Fibroblast of skin of right biceps (primary cell): ENCODE data around the gene RTBDN.
"Not testable (repeated sequence)": the region's sequence is repeated elsewhere in the genome, so short reads cannot be mapped to it uniquely, and the experiment has no call there.

Experiments
- DNase-seq: peaks from one replicate; pipeline ENCODE4 v3.0.0-alpha.2; 2013

Gene RTBDN

DNA sequence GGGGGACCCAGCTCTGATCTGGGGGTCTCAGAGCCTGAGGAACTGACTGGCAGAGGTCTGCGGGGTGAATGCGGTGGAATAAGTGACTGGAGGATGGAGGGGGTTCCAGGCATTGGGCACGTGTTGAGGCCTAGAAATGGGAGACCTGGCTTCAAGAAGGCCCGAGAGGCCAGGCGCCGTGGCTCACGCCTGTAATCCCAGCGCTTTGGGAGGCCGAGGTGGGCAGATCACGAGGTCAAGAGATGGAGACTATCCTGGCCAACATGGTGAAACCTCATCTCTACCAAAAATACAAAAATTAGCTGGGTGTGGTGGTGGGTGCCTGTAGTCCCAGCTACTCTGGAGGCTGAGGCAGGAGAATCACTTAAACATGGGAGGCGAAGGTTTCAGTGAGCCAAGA is 16.6 kb downstream of the RTBDN start:
- DNase-seq = not testable (repeated sequence)

DNA sequence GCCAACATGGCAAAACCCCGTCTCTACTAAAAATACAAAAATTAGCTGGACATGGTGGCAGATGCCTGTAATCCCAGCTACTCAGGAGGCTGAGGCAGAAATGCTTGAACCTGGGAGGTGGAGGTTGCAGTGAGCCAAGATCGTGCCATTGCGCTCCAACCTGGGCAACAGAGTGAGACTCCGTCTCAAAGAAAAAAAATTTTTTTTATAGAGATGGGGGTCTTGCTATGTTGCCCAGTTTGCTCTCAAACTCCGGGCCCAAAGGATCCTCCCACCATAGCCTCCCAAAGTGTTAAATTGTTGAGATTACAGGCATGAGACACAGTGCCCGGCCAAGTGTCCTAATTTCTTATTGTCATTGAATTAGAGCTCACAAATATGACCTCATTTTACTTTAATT is 17.2 kb downstream of the RTBDN start:
- DNase-seq = not testable (repeated sequence)

DNA sequence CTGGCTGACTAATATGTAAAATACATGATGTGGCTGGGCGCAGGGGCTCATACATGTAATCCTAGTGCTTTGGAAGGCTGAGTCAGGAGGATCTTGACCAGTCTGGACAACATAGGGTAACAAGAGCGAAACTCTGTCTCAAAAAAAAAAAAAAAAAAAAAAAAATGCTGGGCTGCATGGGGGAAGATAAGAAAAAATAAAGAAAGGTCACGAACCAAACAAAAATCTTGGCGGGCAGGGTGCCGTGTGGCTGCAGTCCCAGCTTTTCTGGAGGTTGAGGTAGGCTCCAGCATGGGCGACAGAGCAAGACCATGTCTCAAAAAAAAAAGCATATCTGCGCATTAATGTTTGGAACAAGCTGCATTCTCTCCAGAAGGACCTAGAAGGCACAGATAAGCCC is 19.3 kb downstream of the RTBDN start:
- no peak for DNase-seq

DNA sequence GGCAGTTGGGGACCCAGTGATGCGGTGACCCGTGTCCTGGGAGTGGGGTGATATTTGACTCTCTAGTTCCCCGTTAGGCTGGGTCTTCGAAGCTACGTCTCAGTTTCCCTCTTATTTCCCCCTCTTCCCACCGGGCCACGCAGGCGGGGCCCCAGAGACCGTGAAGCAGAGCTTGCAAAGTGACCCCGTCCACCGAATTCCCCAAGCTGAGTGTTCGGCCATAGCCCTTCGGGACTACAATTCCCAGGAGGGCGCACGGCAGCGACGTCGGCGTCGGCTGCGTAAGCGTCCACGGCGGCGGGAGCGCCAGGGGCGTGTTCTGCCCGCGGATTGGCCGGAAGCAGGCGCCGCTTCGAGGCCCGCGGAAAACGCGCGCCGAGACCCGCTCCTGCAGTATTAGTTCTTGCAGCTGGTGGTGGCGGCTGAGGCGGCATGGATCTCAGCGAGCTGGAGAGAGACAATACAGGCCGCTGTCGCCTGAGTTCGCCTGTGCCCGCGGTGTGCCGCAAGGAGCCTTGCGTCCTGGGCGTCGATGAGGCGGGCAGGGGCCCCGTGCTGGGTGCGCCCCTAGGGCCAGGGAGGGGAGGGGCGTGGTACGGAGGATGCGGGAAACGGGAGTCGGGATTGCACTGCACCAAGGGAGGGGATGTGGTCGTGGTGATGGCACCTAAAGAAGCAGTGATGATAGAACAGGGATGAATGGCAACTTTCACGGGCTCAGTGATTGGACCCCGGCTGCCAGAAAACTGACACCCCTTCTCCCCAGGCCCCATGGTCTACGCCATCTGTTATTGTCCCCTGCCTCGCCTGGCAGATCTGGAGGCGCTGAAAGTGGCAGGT is 27.9 kb downstream of the RTBDN start, which contains the start of gene RNASEH2A:
Gene RNASEH2A, plus strand, starts transcription at position 343 of the 840 bp plus-strand sequence. Its CDS starts 90 bp downstream, at position 433.
- DNase-seq = peak; percentile 90

DNA sequence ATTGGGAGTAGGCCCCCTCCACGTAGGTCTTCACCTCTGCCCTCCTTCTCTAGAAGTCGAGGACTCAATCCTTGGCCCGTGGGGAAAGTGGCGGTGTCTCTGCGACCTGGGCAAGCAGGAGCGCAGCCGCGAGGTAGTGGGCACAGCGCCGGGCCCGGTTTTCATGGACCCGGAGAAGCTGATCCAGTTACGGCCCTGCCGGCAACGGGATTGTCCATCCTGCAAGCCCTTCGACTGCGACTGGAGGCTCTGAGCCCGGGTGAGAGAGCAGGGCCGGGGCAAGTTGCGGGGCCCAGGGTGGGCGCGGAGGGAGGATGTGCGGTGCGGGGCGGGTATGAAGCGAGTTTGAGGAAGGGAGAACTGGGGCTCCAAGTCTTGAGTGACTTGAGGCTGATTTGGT is 30.3 kb downstream of the RTBDN start:
- DNase-seq = no peak

DNA sequence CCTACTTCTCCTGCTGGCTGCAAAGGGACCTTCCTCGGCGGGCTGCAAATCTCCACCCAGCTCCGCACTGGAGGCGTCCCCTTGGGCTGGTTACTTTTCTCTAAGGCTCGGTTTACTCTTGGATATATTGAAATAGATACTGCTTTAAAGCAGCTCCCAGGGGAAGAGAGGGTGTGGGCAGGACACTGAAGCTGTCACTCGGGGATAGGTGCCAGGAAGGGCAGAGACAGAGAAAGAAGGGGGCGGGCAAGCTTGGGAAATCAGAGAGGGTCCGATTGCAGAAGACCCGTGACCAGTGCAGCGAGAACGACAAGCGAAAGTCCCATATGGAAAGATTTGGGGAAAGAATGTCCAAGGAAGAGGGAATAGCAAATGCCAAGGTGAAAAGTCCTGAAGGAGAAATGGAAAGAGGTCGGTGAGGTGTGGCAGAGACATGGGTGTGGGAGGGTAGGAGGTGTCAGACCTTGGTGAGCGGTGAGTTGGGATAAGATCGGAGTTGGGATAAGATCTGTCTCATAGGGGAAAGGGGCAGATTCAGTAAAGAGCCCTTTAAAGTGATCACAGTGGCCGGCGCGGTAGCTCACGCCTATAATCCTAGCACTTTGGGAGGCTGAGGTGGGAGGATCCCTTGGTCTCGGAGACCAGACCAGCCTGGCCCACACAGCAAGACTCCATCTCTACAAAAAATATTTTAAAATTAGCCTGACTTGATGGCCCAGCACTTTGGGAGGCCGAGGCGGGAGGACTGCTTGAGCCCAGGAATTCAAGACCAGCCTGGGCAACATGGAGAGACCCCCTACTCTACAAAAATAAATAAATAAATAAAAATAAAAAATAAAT is 31.9 kb downstream of the RTBDN start:
- no peak for DNase-seq

DNA sequence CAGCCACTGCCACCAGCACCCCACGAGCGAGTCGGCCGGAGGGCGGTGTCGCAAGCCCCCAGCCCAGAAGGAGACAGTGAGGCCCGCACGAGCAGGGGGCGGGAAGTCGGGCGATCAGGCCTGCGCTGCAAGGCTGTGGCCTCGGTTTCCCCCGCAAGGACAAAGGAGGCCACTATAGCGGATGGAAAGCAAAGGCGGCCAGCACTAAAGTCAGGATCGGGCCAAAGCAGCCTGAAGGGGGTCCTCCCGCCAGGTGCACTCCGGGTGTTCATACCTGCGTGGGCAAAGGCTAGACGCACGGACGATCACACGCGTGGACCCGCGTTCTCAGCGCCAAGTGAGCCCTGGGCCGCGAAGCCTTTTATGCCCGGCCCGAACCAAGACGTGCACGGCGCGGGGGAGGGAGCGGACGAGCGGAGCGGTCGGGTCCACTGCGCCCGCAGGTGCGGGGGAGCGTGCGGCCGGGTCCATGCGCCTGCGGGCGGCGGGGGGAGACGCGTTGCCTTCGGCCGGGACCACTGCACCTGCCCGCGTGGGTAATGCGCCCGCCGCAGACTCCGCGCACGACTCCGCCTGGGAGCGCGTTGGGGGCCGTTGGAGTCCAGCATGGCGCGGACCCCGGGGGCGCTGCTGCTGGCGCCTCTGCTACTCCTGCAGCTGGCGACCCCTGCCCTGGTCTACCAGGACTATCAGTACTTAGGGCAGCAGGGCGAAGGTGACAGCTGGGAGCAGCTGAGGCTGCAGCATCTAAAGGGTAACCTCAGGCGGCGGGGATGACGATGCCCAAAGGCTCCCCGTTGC is 32.7 kb downstream of the RTBDN start, which contains the start of the genes PRDX2 and THSD8:
Gene PRDX2, minus strand, starts transcription at position 335 of the 801 bp plus-strand sequence. CDS start 539 bp downstream, outside the sequence.
Gene THSD8, plus strand, starts transcription at position 604 of the 801 bp plus-strand sequence. Its CDS starts 3 bp downstream, at position 607.
- peak; percentile 71 for DNase-seq

DNA sequence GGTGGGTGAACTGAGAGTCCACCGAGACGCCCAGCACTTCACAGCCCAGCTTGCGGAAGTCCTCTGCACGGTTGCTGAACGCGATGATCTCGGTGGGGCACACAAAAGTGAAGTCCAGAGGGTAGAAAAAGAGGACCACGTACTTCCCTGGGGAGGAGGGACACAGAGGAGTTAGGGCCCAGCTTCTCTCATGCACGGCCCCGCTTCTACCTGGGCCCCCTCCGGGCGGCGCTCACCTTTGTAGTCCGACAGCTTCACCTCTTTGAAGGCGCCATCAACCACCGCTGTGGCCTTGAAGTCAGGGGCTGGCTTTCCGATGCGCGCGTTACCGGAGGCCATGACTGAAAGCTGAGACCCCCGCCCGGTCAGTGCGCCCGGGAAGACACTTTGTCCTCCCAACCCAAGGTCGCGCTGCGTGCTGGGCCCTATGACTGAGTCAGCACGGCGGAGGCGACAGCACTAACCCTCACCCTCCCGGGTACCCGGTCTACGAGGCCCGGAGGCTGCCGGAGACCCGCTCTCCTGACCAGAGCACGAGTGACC is 33.4 kb downstream of the RTBDN start:
- no peak for DNase-seq

DNA sequence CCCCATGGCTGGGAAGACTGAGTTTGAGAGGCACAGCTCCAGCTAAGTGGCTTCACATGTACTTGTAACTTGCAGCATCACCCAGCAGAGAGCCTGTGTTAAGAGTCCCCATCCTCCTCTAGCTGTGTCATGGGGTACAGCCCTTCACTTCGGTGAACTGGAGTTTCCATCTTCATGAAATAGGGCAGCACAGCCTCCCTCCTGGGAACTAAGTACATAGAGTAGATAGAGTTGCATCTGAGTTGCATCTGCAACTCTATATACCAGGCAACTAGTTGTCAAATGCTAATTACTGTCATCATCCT is 34.0 kb downstream of the RTBDN start:
- no peak for DNase-seq

DNA sequence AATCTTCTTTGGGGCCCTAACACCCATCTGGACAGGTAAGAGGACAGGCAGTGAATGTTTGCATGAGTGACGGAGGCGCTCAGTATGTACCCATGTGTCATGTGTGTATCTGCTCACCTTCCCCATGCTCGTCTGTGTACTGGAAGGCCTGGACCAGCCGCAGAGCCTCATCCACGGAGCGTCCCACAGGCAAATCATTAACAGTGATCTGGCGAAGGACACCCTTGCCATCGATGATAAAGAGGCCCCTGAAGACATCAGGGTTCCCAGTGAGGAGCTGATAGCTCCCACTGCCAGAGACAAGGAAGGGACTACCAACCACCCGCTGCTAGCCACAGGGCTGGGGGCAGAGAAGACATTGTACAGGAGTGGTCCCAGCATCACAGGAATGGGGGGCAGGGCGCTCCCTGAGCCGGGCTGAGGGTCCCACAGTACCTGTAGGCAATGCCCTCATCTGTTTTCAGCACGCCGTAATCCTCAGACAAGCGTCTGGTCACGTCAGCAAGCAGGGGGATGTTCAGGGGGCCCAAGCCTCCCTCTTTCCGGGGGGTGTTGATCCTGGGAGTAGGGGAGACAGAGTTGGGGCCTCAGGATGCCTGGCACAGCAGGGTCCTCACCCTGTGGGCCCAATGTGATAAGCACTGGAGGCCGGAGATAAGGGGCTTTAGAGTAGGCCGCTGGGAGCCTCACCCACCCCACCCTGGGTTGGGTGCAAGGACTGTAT is 34.5 kb downstream of the RTBDN start:
- no peak for DNase-seq

DNA sequence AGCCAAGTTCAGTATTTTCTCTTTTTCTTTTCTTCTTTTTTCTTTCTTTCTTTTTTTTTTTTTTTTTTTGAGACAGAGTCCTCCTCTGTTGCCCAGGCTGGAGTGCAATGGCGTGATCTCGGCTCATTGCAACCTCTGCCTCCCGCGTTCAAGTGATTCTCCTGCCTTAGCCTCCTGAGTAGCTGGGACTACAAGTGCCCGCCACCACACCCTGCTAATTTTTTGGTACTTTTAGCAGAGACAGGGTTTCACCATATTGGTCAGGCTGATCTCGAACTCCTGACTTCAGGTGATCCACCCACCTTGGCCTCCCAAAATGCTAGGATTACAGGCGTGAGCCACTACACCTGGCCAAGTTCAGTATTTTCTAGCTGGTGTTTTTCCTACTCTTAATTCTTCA is 36.8 kb downstream of the RTBDN start:
- DNase-seq = not testable (repeated sequence)

DNA sequence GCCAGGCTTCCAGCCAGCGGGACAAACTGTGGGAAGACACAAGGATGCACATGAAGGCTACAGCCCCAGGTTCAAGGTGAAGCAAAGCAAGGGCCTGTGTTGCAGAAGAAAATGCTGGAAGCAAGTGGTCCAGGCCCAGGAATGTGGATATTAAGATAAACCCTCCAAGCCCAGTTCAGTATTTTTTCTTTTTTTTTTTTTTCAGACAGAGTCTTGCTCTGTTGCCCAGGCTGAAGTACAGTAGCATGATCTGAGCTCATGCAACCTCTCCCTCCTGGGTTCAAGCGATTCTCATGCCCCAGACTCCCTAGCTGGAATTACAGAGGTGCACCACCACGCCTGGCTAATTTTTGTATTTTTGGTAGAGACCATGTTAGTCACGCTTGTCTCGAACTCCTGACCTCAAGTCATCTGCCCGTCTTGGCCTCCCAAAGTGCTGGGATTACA is 37.2 kb downstream of the RTBDN start:
- DNase-seq = no peak

DNA sequence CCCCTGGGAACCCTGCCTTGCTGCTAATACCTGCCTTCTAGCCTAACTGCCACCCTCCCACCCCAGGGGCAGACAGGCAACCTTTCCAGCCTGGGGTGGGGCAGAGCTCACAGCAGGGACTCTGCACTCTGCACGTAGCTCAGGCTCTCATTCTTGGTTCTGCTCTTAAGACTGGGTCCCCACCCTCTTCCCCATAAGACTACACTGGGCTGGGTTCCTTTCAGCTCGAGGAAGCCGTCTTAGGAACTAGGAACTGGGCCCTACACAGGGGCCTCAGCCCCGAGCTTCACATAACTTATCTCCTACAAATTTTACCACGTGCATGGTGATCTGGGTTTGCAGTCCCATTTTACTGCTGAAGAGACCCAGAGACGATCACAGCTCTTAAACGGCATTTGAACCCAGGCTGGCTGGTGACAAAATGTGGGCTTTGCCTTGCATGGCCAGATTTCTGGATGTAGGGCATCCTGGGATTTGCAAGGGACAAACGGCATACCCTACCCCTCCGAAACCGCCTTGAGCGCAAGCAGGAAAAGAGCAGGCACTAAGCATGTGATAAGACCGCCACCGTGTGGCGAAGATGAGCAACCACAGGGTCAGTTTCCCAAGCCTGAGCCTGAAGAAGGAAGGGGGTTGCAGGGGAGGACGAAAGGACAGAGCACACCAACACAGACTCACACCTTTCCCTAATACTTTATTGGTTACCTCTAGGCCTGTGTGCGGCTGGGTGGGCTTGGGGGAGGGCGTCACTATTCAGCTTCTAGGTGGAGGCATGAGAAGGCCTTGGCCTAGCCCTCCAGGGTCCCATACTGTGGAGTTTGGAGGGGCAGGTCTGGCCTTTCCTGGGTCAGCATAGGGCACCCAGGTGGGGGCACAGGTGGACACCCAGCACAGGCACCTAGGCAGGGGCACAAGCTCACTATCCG is 38.0 kb downstream of the RTBDN start:
- DNase-seq = peak; percentile 77

DNA sequence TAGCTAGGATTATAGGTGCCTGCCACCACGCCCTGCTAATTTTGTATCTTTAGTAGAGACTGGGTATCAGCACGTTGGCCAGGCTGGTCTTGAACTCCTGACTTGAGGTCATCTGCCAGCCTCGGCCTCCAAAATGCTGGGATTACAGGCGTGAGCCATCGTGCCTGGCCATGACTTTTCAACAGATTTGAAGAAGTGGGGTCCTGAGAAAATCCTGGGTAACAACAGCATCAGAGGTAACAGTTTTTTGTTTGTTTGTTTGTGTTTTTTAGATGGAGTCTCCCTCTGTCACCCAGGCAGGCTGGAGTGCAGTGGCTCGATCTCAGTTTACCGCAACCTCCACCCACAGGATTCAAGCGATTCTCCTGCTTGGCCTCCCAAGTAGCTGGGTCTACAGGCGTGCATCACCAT is 39.4 kb downstream of the RTBDN start:
- no peak for DNase-seq

DNA sequence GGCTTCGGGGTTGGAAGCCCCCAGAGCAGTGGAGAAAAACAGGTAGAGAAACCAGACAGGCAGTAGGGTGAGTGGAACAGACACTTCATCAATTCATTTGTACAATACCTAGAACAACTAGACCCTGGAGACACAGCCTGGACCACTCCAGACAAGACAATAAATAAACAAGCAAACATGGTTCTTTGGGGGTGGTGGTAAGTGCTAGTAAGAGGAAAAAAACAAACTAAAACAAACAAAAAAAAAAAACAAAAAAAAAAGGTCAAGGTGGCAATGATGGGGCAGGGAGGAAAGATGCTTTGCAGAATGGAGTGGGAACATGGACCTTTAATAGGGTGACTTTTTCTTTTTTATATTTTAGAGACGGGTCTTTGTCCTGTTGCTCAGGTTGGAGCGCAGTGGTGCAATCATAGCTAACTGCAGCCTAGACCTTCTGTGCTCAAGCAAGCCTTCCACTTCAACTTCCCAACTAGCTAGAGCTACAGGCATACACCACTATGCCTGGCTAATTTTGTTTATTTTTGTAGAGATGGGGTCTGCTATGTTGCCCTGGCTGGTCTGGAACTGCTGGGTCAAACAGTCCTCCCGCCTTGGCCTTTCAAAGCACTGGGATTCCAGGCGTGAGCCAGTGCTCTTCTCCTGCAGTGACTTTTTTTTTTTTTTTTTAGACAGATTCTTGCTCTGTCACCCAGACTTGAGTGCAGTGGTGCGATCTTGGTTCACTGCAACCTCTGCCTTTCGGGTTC is 40.0 kb downstream of the RTBDN start:
- no peak for DNase-seq

DNA sequence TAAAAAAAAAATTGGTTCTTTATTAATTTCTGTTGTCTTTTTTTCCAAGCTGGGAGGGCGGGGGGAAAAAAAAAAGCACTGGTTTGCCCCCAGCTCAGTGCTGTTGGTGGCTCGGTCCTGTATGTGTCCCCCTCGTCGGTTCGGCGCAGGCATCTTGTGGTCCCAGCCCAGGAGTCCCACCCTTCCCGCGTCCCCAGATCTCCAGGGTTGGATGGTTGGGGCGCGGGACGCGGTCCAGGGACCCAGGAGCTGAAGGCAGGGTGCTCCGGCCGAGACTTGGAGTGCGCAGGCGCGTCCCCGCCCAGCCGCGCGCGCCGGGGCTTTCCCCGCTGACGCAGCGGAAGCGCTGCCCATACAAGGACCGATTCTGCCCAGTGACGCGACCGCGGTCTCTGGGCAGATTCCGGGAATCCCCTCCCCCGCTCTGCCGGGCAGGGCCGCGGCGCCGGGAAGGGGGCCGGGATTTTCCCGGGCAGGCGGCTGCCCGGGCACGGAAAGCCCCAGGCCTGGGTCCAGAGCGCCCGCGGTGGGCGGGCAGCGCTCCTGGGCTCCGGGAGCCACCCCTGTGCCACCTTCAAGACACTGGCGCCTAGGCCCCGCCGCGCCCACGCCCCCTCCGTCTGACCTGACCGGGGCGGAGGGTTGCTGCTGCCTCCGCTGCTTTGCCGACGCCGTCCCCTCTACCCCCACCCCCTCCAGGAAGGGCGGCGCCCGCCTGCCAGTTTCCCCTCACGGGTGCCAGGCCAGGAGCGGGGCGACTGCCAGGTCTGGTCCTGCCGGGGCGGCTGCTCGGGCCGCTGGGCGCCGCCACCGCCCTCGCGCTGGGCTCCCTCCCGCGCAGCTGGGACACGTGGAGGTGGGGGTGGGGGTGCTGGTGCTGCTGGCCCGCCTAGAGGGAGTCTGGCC is 40.8 kb downstream of the RTBDN start:
- DNase-seq = peak; percentile 94

DNA sequence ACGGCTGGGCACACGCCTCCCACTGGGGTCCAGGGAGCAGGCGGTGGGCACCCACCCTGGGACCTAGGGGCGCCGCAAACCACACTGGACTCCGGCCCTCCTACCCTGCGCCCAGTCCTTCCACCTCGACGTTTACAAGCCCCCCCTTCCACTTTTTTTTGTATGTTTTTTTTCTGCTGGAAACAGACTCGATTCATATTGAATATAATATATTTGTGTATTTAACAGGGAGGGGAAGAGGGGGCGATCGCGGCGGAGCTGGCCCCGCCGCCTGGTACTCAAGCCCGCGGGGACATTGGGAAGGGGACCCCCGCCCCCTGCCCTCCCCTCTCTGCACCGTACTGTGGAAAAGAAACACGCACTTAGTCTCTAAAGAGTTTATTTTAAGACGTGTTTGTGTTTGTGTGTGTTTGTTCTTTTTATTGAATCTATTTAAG is 41.5 kb downstream of the RTBDN start:
- DNase-seq = no peak

DNA sequence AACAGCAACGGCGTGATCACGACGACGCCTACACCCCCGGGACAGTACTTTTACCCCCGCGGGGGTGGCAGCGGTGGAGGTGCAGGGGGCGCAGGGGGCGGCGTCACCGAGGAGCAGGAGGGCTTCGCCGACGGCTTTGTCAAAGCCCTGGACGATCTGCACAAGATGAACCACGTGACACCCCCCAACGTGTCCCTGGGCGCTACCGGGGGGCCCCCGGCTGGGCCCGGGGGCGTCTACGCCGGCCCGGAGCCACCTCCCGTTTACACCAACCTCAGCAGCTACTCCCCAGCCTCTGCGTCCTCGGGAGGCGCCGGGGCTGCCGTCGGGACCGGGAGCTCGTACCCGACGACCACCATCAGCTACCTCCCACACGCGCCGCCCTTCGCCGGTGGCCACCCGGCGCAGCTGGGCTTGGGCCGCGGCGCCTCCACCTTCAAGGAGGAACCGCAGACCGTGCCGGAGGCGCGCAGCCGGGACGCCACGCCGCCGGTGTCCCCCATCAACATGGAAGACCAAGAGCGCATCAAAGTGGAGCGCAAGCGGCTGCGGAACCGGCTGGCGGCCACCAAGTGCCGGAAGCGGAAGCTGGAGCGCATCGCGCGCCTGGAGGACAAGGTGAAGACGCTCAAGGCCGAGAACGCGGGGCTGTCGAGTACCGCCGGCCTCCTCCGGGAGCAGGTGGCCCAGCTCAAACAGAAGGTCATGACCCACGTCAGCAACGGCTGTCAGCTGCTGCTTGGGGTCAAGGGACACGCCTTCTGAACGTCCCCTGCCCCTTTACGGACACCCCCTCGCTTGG is 42.1 kb downstream of the RTBDN start:
- peak; percentile 68 for DNase-seq
